Prostate gland (tissue), 2 donors: ENCODE measurements around the gene MT3.

Source experiments
- POLR2A ChIP-seq: fragments of 450-650 bp; IDR thresholded peaks from one replicate; pipeline ENCODE4 v1.6.1; 2016; ENCODE audit warnings: antibody characterized with exemption, mild to moderate bottlenecking
- POLR2AphosphoS5 ChIP-seq: sonication (generic); formaldehyde crosslinking; IDR thresholded peaks from one replicate; pipeline ENCODE4 v1.6.1; 2017; ENCODE audit warnings: antibody characterized with exemption
- TF ChIP-seq, protein P1 (sequence below), 4 experiments: fragments of 200-600 bp in 2 of 4; fragments of 450-650 bp in 2 of 4; sonication (generic) in 2 of 4; IDR thresholded peaks; 1 replicate in 3 of 4; 2 replicates in 1 of 4; pipeline ENCODE4 v1.5.1; 2016 to 2019; ENCODE audit warnings: antibody characterized with exemption in 4 of 4, mild to moderate bottlenecking in 2 of 4, moderate library complexity in 2 of 4

- TF ChIP-seq POLR2A (no peak), POLR2AphosphoS5 (peak; percentile 29)
- TF ChIP-seq, protein P1, sequence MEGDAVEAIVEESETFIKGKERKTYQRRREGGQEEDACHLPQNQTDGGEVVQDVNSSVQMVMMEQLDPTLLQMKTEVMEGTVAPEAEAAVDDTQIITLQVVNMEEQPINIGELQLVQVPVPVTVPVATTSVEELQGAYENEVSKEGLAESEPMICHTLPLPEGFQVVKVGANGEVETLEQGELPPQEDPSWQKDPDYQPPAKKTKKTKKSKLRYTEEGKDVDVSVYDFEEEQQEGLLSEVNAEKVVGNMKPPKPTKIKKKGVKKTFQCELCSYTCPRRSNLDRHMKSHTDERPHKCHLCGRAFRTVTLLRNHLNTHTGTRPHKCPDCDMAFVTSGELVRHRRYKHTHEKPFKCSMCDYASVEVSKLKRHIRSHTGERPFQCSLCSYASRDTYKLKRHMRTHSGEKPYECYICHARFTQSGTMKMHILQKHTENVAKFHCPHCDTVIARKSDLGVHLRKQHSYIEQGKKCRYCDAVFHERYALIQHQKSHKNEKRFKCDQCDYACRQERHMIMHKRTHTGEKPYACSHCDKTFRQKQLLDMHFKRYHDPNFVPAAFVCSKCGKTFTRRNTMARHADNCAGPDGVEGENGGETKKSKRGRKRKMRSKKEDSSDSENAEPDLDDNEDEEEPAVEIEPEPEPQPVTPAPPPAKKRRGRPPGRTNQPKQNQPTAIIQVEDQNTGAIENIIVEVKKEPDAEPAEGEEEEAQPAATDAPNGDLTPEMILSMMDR (IDR thresholded peaks at IDR 0.05) = peak; percentile 23 to 79 (median 72)
Measured at GRCh38 chr16:56576585-56577299, 12.6 kb upstream of the MT3 start.
